DOHH2 (cell line): Measurements from ENCODE around the gene CCDC171.
"Not testable (repeated sequence)": the region's sequence is repeated elsewhere in the genome, so short reads cannot be mapped to it uniquely, and the experiment has no call there.

Source experiments
- H3F3A ChIP-seq: fragments of 200-600 bp; sonication (generic), shearing (Covaris generic); 2 replicates; pipeline ENCODE4 v1.6.0; 2016; ENCODE audit warnings: antibody characterized with exemption, mild to moderate bottlenecking; ENCODE audit not compliant: control insufficient read depth, insufficient read depth
- H3K27ac ChIP-seq: fragments of 200-600 bp; sonication (generic); 2 replicates; pipeline ENCODE4 v1.5.1; 2014; ENCODE audit warnings: low read depth, mild to moderate bottlenecking, low read length, moderate library complexity
- H3K27me3 ChIP-seq: fragments of 200-600 bp; sonication (generic); 2 replicates; pipeline ENCODE4 v1.6.1; 2014; ENCODE audit warnings: mild to moderate bottlenecking, low read length, mixed read lengths; ENCODE audit not compliant: control insufficient read depth
- H3K36me3 ChIP-seq: fragments of 200-600 bp; sonication (generic); 2 replicates; pipeline ENCODE4 v1.6.1; 2014; ENCODE audit warnings: mild to moderate bottlenecking, low read length, moderate library complexity, mixed read lengths; ENCODE audit not compliant: control insufficient read depth
- H3K4me1 ChIP-seq: fragments of 200-600 bp; sonication (generic); 2 replicates; pipeline ENCODE4 v1.6.1; 2014; ENCODE audit warnings: mild to moderate bottlenecking, low read length, mixed read lengths; ENCODE audit not compliant: control insufficient read depth
- H3K4me2 ChIP-seq: fragments of 200-600 bp; sonication (generic); 2 replicates; pipeline ENCODE4 v1.6.0; 2014; ENCODE audit warnings: mild to moderate bottlenecking, low read length, moderate library complexity
- H3K4me3 ChIP-seq: fragments of 200-600 bp; sonication (generic); 2 replicates; pipeline ENCODE4 v1.5.1; 2014; ENCODE audit warnings: mild to moderate bottlenecking, low read length, mixed read lengths
- H3K79me2 ChIP-seq: fragments of 200-600 bp; sonication (generic); 2 replicates; pipeline ENCODE4 v1.6.1; 2014; ENCODE audit warnings: mild to moderate bottlenecking, low read length, mixed read lengths; ENCODE audit not compliant: control insufficient read depth
- H3K9me2 ChIP-seq: fragments of 200-600 bp; sonication (generic); replicated peaks from 2 replicates; pipeline ENCODE4 v1.6.1; 2014; ENCODE audit warnings: mild to moderate bottlenecking, low read length, mixed read lengths; ENCODE audit not compliant: control insufficient read depth
- H3K9me3 ChIP-seq: fragments of 200-600 bp; sonication (generic); 2 replicates; pipeline ENCODE4 v1.6.1; 2014; ENCODE audit warnings: antibody characterized with exemption, low read length, mixed read lengths; ENCODE audit not compliant: control insufficient read depth, insufficient read depth
- H4K20me1 ChIP-seq: fragments of 200-600 bp; sonication (generic); 2 replicates; pipeline ENCODE4 v1.6.0; 2014; ENCODE audit warnings: low read depth, mild to moderate bottlenecking, antibody characterized with exemption, low read length, moderate library complexity; ENCODE audit not compliant: control insufficient read depth, insufficient read depth
- EZH2phosphoT487 ChIP-seq: fragments of 200-600 bp; sonication (generic); IDR thresholded peaks from 2 replicates; pipeline ENCODE4 v1.6.1; 2017; ENCODE audit warnings: borderline replicate concordance, mild to moderate bottlenecking, antibody characterized with exemption, low read length, moderate library complexity, mixed read lengths
- TF ChIP-seq, protein P1 (sequence below): fragments of 200-600 bp; sonication (generic); IDR thresholded peaks from one replicate; pipeline ENCODE4 v1.5.1; 2014; ENCODE audit warnings: antibody characterized with exemption, mild to moderate bottlenecking, low read depth, low read length; ENCODE audit not compliant: poor library complexity, severe bottlenecking

CCDC171 gene

GRCh38 chr9:15522130-15522755 lies 30.6 kb upstream of the CCDC171 start:
- Histone ChIP-seq H3F3A (no peaks in the 10 kb centered on the region), H3K4me1 (no peaks in the 10 kb centered on the region), H3K4me2 (no peak overlapping the region), H3K27ac (no peak overlapping the region), H3K9me3 (no peaks in the 10 kb centered on the region), H4K20me1 (no peaks in the 10 kb centered on the region), H3K36me3 (no peaks in the 10 kb centered on the region), H3K79me2 (no peaks in the 10 kb centered on the region), H3K4me3 (no peak overlapping the region), H3K9me2 (no peaks in the 10 kb centered on the region; the same call in 1 of the 2 replicates), H3K27me3 (no peaks in the 10 kb centered on the region)
- TF ChIP-seq EZH2phosphoT487, result no peak
- TF ChIP-seq, protein P1, sequence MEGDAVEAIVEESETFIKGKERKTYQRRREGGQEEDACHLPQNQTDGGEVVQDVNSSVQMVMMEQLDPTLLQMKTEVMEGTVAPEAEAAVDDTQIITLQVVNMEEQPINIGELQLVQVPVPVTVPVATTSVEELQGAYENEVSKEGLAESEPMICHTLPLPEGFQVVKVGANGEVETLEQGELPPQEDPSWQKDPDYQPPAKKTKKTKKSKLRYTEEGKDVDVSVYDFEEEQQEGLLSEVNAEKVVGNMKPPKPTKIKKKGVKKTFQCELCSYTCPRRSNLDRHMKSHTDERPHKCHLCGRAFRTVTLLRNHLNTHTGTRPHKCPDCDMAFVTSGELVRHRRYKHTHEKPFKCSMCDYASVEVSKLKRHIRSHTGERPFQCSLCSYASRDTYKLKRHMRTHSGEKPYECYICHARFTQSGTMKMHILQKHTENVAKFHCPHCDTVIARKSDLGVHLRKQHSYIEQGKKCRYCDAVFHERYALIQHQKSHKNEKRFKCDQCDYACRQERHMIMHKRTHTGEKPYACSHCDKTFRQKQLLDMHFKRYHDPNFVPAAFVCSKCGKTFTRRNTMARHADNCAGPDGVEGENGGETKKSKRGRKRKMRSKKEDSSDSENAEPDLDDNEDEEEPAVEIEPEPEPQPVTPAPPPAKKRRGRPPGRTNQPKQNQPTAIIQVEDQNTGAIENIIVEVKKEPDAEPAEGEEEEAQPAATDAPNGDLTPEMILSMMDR, result no peak

DNA sequence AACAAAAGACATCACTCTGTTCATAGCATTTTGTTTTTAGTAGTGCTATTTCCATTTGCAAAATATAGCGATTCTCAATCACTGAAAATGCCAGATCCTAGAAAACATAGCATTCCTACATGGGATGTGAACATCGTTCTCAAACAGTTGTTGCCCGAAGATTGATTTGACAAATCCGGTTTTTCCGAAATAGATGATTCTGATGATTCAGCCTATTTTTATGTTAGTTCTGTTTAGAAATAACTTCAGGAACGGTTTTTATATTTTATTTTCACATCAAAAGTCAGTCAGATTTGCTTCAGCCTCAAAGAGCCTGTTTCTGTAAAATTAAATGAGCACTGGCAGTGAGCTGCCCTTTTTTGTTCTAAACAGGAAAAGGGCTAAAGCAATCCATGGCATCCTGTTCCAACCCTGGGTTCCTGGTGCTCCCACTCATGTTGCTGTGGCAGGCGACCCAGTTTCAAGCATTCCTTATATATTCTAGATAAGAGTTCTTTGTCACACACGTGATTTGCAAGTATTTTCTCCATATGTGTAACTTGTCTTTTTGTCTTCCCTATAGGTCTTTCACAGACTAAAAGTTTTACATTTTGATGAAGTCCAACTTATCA lies 27.9 kb upstream of the CCDC171 start:
- no peak for TF ChIP-seq EZH2phosphoT487
- TF ChIP-seq, protein P1, result no peak
- no peaks in the 10 kb centered on the region for H3K36me3 ChIP-seq

GRCh38 chr9:15525958-15526357 lies 26.9 kb upstream of the CCDC171 start:
- no peak for TF ChIP-seq EZH2phosphoT487

More for the DNA sequence above, 27.9 kb upstream of the CCDC171 start:
- H3F3A ChIP-seq, result no peaks in the 10 kb centered on the region
- H3K9me2 ChIP-seq, result no peaks in the 10 kb centered on the region; the same call in 1 of the 2 replicates
- no peaks in the 10 kb centered on the region for H3K4me1 ChIP-seq
- H3K4me2 ChIP-seq, result no peak overlapping the region
- H4K20me1 ChIP-seq, result no peaks in the 10 kb centered on the region
- no peak overlapping the region for H3K27ac ChIP-seq
- no peaks in the 10 kb centered on the region for H3K27me3 ChIP-seq
- no peaks in the 10 kb centered on the region for H3K9me3 ChIP-seq
- no peaks in the 10 kb centered on the region for H3K79me2 ChIP-seq
- H3K4me3 ChIP-seq, result no peak overlapping the region

GRCh38 chr9:15527035-15527434 lies 25.8 kb upstream of the CCDC171 start:
- not testable (repeated sequence) for H3K27ac ChIP-seq, H4K20me1 ChIP-seq, H3K4me1 ChIP-seq, H3K27me3 ChIP-seq, H3K4me2 ChIP-seq, H3K9me2 ChIP-seq, H3K79me2 ChIP-seq, H3K4me3 ChIP-seq, H3F3A ChIP-seq, H3K9me3 ChIP-seq, H3K36me3 ChIP-seq

More at GRCh38 chr9:15525958-15526357, 26.9 kb upstream of the CCDC171 start:
- H4K20me1 ChIP-seq, result no peaks in the 10 kb centered on the region
- no peaks in the 10 kb centered on the region; the same call in 1 of the 2 replicates for H3K9me2 ChIP-seq
- H3K27ac ChIP-seq, result no peak overlapping the region
- no peak overlapping the region for H3K4me3 ChIP-seq
- no peaks in the 10 kb centered on the region for H3F3A ChIP-seq
- no peaks in the 10 kb centered on the region for H3K9me3 ChIP-seq
- H3K27me3 ChIP-seq, result no peaks in the 10 kb centered on the region
- H3K4me1 ChIP-seq, result no peaks in the 10 kb centered on the region
- no peaks in the 10 kb centered on the region for H3K36me3 ChIP-seq
- H3K79me2 ChIP-seq, result no peaks in the 10 kb centered on the region
- no peak overlapping the region for H3K4me2 ChIP-seq
